HCT116 (cell line): ENCODE results near the gene NFIA.

ENCODE experiments used
- CEBPB ChIP-seq: IDR thresholded peaks from 2 replicates; pipeline ENCODE4 v1.6.1; 2012; ENCODE audit warnings: low read depth
- EZH2 ChIP-seq: fragments of 200-600 bp; sonication (generic); IDR thresholded peaks from 2 replicates; pipeline ENCODE4 v1.6.1; 2017; ENCODE audit warnings: antibody characterized with exemption, mixed run types
- EZH2phosphoT487 ChIP-seq: fragments of 200-600 bp; IDR thresholded peaks from 2 replicates; pipeline ENCODE4 v1.6.1; 2018; ENCODE audit warnings: antibody characterized with exemption, borderline replicate concordance
- POLR2A ChIP-seq: IDR thresholded peaks from 2 replicates; pipeline ENCODE4 v1.7.0; 2011; ENCODE audit warnings: borderline replicate concordance; ENCODE audit not compliant: insufficient read depth, insufficient read length; ENCODE audit errors: extremely low read depth
- POLR2AphosphoS5 ChIP-seq: IDR thresholded peaks from 2 replicates; pipeline ENCODE4 v1.6.1; 2011; ENCODE audit warnings: mild to moderate bottlenecking, low read depth, low read length, moderate library complexity
- RAD21 ChIP-seq: IDR thresholded peaks from 2 replicates; pipeline ENCODE4 v1.6.1; 2012; ENCODE audit warnings: low read depth, mild to moderate bottlenecking
- TF ChIP-seq, protein P1 (sequence below), 3 experiments: fragments of 200-600 bp in 1 of 3; sonication (generic) in 1 of 3; IDR thresholded peaks in 2 of 3; conservative IDR thresholded peaks in 1 of 3; 2 replicates each; pipeline ENCODE4 v1.5.1; 2012 to 2017; ENCODE audit warnings: low read depth in 2 of 3, low read length in 2 of 3, antibody characterized with exemption in 1 of 3, borderline replicate concordance in 1 of 3, control low read depth in 1 of 3, mild to moderate bottlenecking in 1 of 3, mixed read lengths in 1 of 3, mixed run types in 1 of 3, moderate library complexity in 1 of 3; ENCODE audit not compliant: insufficient read depth in 1 of 3
- TF ChIP-seq, protein P2 (sequence below): IDR thresholded peaks from 2 replicates; pipeline ENCODE4 v1.6.1; 2012
- TF ChIP-seq, protein P3 (sequence below): IDR thresholded peaks from 2 replicates; pipeline ENCODE4 v1.6.1; 2011; ENCODE audit warnings: mild to moderate bottlenecking, low read length, moderate library complexity; ENCODE audit not compliant: insufficient replicate concordance; ENCODE audit errors: extremely low read depth
- TF ChIP-seq, protein P4 (sequence below): IDR thresholded peaks from 2 replicates; pipeline ENCODE4 v1.6.1; 2012
- TF ChIP-seq, protein P5 (sequence below): IDR thresholded peaks from 2 replicates; pipeline ENCODE4 v1.6.1; 2012; ENCODE audit warnings: low read depth

DNA sequence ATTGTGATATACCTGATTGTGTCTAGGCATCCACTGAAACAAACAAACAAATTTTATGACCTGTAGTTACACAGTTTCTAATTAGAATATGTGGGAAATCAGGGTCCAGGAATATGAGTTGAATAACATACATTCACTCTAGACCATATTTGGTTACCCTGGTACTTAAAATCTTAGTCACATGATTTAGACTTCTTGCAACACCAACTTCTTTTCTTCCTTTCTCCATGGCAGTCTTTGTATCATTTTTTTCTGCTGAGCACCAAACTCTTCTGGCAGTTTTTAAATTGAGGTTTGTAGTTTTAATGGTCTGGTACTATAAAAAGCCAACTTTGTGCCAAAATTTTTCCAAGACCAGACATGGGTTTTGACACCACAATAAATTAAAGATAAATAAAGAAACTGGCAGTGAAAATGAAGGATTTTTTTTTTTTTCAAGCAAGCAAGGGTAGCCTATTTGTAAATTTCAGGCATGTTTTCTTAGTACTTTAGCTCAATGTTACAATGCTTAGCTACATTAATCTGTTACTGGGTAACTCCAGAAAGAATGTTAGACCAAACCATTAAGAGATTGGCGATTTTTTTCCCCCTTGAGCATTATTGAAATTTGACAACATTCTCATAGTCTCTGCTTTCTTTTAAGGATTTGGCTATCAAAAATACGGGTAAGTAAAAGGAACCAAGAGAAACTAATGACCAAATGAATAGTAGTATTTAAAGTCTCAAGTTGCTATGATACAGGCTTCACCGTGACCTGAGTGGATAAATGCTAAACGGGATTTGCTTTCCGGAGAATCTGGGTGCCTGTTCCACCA lies 108.5 kb downstream of the NFIA start:
- TF ChIP-seq EZH2phosphoT487: no peak
- TF ChIP-seq, protein P1, sequence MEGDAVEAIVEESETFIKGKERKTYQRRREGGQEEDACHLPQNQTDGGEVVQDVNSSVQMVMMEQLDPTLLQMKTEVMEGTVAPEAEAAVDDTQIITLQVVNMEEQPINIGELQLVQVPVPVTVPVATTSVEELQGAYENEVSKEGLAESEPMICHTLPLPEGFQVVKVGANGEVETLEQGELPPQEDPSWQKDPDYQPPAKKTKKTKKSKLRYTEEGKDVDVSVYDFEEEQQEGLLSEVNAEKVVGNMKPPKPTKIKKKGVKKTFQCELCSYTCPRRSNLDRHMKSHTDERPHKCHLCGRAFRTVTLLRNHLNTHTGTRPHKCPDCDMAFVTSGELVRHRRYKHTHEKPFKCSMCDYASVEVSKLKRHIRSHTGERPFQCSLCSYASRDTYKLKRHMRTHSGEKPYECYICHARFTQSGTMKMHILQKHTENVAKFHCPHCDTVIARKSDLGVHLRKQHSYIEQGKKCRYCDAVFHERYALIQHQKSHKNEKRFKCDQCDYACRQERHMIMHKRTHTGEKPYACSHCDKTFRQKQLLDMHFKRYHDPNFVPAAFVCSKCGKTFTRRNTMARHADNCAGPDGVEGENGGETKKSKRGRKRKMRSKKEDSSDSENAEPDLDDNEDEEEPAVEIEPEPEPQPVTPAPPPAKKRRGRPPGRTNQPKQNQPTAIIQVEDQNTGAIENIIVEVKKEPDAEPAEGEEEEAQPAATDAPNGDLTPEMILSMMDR (IDR thresholded peaks at IDR 0.05 in 2 of 3, conservative IDR thresholded peaks at IDR 0.05 in 1 of 3; ENCODE audit: borderline replicate concordance in 1 of 3, insufficient read depth in 1 of 3, low read depth in 2 of 3, low read length in 2 of 3): no peak
- TF ChIP-seq, protein P2, sequence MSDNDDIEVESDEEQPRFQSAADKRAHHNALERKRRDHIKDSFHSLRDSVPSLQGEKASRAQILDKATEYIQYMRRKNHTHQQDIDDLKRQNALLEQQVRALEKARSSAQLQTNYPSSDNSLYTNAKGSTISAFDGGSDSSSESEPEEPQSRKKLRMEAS: no peak
- TF ChIP-seq CEBPB: no peak
- TF ChIP-seq POLR2AphosphoS5: no peak
- no peak for TF ChIP-seq POLR2A
- TF ChIP-seq RAD21: no peak
- TF ChIP-seq EZH2: no peak
- TF ChIP-seq, protein P3, sequence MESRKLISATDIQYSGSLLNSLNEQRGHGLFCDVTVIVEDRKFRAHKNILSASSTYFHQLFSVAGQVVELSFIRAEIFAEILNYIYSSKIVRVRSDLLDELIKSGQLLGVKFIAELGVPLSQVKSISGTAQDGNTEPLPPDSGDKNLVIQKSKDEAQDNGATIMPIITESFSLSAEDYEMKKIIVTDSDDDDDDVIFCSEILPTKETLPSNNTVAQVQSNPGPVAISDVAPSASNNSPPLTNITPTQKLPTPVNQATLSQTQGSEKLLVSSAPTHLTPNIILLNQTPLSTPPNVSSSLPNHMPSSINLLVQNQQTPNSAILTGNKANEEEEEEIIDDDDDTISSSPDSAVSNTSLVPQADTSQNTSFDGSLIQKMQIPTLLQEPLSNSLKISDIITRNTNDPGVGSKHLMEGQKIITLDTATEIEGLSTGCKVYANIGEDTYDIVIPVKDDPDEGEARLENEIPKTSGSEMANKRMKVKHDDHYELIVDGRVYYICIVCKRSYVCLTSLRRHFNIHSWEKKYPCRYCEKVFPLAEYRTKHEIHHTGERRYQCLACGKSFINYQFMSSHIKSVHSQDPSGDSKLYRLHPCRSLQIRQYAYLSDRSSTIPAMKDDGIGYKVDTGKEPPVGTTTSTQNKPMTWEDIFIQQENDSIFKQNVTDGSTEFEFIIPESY: no peak
- TF ChIP-seq, protein P4, sequence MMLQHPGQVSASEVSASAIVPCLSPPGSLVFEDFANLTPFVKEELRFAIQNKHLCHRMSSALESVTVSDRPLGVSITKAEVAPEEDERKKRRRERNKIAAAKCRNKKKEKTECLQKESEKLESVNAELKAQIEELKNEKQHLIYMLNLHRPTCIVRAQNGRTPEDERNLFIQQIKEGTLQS: no peak
- TF ChIP-seq, protein P5, sequence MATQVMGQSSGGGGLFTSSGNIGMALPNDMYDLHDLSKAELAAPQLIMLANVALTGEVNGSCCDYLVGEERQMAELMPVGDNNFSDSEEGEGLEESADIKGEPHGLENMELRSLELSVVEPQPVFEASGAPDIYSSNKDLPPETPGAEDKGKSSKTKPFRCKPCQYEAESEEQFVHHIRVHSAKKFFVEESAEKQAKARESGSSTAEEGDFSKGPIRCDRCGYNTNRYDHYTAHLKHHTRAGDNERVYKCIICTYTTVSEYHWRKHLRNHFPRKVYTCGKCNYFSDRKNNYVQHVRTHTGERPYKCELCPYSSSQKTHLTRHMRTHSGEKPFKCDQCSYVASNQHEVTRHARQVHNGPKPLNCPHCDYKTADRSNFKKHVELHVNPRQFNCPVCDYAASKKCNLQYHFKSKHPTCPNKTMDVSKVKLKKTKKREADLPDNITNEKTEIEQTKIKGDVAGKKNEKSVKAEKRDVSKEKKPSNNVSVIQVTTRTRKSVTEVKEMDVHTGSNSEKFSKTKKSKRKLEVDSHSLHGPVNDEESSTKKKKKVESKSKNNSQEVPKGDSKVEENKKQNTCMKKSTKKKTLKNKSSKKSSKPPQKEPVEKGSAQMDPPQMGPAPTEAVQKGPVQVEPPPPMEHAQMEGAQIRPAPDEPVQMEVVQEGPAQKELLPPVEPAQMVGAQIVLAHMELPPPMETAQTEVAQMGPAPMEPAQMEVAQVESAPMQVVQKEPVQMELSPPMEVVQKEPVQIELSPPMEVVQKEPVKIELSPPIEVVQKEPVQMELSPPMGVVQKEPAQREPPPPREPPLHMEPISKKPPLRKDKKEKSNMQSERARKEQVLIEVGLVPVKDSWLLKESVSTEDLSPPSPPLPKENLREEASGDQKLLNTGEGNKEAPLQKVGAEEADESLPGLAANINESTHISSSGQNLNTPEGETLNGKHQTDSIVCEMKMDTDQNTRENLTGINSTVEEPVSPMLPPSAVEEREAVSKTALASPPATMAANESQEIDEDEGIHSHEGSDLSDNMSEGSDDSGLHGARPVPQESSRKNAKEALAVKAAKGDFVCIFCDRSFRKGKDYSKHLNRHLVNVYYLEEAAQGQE: no peak
